HG02642 (cell line): ENCODE data around the gene PGAP1.

Source experiments
- ATAC-seq: cut with Tn5 transposase; IDR thresholded peaks from one replicate; pipeline ENCODE4 v1.9.1; 2021; ENCODE audit warnings: mild to moderate bottlenecking; ENCODE audit not compliant: unreplicated experiment, poor library complexity

PGAP1 gene, protein sequence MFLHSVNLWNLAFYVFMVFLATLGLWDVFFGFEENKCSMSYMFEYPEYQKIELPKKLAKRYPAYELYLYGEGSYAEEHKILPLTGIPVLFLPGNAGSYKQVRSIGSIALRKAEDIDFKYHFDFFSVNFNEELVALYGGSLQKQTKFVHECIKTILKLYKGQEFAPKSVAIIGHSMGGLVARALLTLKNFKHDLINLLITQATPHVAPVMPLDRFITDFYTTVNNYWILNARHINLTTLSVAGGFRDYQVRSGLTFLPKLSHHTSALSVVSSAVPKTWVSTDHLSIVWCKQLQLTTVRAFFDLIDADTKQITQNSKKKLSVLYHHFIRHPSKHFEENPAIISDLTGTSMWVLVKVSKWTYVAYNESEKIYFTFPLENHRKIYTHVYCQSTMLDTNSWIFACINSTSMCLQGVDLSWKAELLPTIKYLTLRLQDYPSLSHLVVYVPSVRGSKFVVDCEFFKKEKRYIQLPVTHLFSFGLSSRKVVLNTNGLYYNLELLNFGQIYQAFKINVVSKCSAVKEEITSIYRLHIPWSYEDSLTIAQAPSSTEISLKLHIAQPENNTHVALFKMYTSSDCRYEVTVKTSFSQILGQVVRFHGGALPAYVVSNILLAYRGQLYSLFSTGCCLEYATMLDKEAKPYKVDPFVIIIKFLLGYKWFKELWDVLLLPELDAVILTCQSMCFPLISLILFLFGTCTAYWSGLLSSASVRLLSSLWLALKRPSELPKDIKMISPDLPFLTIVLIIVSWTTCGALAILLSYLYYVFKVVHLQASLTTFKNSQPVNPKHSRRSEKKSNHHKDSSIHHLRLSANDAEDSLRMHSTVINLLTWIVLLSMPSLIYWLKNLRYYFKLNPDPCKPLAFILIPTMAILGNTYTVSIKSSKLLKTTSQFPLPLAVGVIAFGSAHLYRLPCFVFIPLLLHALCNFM

DNA sequence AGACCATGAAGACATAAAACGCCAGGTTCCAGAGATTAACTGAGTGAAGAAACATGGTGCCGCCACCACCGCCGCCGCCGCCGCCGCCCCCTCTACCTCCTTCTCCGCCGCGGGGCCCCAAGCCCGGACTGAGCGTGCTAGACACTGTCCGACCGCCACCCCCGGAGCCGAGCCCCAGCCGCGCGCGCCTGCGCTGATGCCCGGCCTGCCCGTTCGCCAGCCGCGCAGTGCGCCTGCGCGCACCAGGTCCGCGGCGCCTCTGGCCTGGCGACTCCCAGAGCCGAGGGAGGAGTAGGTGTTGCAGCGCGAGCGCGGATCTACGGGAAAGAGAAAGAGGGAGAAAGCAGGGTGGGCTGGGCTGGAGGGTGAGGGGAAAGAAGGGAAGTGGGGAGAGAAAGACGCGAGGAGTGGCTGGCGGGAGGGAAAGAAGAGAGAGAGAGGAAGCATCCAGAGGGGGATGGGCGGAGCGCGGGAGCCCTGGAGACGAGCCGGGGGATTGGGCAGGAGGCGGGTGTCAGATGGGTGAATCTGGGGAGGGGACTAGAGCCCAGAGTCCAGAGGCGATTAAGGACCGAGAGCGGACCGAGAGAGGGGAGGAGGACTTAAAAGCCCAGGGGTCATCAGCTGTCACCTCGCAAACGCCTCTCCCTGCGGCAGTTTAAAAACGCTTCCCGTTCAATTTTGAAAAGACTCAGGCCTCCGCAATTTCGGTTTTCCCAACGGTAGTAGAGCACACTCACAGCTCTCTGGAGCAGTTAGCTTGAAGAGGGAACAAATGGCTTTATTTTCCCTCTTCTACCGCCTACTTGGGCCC is at the start of gene PGAP1:
Gene PGAP1 (minus strand): TSS at position 146 of the 814 bp plus-strand sequence. CDS start 91 bp downstream, at position 55.
- peak; percentile 92 for ATAC-seq

DNA sequence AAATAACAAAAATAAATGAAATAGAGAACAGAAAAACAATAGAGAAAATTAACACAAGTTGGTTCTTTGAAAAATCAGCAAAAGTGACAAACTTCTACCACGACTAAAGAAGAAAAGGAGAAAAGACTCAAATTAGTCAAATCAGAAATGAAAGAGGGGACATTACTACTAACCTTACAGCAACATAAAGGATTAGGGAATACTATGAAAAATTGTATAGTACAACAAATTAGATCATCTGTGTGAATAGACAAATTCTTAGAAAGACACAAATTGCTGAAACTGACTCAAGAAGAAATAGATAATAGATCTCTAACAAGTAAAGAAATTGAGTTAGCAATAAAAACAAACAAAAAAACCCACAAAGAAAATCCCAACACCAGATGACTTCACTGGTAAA is 48.5 kb upstream of the PGAP1 start:
- ATAC-seq, result no peak

DNA sequence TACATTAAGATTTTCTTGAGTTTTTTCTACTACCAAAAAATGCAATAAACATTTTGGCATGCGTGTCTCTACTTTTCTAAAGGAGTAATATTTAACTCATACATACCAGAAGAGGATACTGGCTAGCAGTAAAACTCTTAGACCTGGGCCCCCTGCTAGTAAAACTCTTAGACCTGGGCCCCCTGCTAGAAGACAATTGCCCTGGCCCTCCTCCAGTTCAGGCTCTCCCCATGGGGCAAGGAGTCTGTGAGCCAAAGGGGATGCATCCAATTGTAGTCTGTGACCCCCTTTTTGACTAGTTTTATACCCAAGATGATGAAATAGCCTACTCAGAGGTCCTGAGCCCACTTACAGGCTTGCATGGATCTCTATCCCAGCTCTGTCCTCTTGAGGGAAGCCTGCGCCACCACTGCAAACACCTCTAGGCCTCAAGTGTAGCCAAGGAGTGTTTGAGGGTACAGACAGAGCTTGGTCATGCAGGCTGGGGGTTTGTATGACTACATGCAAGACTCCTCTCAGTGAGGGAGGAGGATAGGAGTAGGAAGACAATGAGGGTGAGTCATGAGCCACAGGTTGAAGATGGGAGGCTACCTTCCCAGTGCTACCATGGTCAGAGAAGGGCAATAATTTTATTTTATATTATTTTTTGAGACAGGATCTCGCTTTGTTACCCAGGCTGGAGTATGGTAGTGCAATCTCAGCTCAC is 45.2 kb upstream of the PGAP1 start:
- ATAC-seq, result no peak

DNA sequence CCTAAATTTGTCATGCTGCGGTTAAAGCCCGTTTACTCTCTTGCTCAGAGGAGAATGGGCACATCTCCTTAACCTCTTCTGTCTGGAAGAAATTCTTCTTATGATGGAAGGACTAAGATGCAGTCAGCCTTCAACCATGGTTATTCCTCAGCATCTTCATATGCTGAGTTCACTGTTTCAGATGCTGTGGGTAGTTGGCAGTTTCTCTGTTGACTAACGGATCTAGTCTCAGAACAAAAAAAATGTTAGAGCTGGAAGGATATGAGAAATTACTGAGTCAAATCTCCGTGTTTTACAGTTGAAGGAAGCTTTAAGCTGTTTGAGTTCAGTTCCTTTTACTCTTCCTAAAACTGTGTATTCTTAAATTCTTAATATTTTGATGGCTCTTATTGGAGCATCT is 43.6 kb upstream of the PGAP1 start:
- ATAC-seq, result no peak

DNA sequence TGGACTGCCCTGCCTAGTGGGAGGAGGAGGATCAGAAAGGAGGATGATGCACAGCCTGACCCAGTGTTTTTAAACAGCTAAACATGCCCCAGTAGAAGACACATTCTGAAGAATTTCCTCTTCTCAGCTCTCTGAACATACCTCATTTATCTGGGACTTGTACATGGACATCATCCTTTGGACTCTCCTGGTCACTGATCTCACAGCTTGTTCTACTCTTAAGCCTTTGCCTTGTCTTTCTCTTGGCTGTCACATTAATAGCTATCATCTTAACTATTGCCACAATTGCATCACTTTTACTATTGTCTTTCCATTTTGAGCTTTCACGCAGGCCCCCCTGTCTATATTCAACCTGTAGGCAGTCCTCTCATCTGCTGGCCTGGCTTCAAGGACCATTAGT is 42.0 kb upstream of the PGAP1 start:
- ATAC-seq, result no peak

DNA sequence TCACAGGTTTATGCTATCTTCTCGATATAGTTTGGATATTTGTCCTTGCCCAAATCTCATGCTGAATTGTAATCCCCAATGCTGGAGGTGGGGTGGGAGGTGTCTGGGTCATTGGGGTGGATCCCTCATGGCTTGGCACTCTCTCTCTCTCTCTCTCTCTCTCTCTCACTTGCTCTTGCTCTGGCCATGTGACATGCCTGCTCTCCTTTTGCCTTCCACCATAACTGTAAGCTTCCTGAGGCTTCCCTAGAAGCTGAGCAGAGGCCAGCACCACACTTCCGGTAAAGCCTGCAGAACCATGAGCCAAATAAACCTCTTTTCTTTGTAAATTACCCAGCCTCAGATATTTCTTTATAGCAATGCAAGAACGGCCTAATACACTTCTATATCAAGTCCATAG is 41.3 kb upstream of the PGAP1 start:
- no peak for ATAC-seq

DNA sequence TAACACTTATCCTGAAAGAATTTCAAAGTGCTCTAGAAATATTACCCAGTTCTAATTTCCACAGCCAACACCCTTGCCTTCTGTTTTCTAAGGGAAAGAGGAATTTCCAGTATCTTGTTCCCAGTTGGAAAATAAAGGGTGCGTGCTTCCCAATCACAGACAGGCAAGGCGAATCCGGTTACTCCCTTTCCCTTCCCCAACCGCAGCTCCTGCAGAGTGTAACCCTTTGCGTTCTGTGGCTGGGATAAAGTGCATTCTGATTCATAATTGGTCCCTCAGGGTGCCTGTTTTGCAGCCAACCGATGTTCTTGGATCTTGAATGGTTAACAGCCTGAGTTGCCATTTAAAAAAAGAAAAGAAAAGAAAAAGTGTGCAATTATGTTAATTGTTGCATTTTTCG is 40.6 kb upstream of the PGAP1 start:
- no peak for ATAC-seq

DNA sequence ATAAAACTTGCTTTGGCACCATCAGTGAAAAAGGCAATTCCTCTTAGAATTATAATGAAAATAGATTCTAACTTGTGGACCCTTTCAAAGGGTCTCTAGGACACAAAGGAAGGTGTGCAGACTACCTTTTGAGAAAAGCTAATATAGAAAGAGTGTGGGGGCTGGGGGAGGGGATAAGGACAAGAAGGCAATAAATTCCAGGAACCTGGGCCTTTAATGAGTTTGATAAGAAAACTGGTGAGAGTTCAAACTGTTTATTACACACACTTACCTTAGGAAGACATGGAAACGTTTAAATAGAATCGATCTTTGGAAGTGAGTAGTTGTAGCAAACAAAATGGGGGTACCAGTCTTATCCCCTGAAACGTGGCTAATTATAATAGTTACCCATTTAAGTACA is 39.6 kb upstream of the PGAP1 start:
- ATAC-seq, result no peak

DNA sequence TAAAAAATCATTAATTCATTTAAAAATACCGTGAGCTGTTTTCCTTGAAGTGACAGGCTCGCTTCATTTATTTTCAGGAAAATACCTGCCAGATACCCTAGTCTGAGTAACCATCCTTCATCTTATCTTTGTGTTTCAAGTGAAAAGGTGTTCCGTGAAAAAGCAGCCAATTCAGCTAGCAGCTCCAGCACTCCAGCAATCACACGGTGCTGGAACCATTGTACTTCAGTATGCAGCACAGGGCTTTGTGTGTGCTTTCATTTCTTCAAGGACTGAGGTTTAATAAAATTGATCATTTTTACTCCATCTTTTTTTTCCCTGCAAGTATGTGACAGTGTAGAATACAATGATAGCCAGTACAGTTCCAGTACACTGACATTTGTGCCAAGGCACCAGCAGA is 39.1 kb upstream of the PGAP1 start:
- ATAC-seq, result no peak

DNA sequence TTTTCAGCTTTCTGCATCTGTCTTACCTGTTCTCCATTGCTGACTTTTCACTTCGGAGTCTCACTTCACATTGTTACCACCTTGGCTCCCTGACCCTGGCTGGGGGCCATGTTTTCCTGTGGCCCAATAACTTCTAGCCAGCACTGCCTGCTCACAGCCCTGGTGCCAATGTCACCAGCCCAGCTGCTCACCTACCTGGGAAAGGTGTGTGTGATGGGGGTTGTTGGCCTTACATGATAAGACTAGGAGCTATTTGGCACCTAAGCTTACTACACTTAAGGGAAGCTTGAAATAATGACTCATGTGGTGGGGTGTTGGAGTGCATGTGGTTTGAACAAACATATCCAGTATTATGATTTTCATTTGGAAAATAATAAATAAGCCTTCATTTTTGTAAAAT is 37.5 kb upstream of the PGAP1 start:
- ATAC-seq, result no peak

DNA sequence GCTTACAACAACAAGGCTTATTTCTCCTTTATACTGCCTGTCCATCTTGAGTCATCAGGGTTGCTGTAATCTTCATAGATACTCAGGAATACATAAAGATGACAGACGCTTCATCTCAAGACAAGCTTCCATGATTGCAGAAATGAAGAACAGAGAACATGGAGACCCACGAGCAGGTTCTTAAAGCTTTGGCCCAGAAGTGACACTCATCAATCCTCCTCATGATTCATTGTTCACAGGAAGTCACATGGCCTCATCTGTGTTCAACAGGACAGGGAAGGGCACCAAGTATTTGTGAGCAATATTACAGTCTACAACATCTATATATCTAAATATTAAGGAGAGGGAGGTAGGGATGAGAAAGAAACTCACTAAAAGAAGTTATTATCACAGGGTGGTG is 36.5 kb upstream of the PGAP1 start:
- no peak for ATAC-seq

DNA sequence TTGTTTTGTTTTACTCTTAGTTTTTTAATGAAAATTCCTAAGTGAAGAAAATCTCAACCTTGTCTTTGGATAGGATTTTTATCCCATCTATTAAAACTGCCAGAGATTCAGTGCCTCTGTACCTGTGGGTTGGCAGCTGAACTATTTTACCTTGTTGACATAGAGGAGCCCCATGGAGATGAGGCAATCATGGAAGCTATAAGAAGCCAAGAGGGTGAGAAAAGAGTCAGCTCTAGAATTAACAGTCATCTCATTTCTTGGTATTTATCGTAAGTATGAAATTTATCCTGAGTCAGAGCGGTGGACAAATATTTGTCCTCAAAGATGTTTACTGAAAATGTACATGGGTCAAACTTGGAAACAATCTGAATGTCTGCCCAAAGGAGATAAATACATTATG is 35.8 kb upstream of the PGAP1 start:
- no peak for ATAC-seq

DNA sequence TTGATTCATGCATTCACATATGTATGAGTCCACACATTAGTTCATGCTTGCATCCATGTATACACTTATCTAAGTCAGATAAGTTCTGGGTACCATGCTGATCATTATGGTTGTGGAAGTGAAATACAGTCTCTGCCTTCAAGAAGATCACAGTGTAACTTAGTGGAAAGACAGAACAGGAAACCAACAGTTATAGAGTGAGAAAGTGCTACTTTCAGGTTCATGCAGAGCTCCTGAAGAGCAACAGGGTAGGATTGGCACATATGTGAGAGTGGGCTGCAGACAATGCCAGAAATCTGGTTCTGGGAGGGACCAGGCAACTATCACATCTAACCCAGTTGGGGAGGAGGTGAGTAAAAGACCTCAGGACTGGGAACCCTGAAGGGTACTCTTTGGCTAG is 35.4 kb upstream of the PGAP1 start:
- peak; percentile 98 for ATAC-seq

DNA sequence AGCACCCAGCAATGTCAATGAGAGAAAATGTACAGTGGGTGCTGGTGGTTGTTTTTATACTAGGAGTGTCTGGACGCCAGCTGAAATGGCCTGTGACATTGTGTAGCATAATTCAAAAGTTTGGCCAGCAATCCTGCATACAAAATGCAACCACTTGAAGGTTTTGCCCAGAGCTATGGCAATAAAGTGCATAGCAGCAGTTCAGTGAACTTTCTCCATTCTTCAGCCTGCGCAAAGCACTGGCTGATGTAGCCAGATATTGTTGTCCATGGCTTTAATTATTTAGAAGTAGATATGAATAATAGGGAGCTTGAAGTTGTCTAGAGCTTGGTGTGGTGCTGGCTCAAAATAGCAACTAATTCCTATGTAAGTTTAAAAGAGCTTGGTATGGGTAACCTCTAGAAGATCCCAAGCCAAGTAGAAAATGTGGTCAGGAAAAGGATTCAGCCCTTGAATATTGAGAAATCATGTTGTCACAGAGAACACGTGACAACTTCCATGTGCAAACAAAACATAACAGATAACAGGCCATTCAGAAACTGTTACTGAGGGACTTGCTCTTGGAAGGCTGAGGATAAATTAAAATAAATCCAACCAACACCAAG is 33.3 kb upstream of the PGAP1 start:
- no peak for ATAC-seq

DNA sequence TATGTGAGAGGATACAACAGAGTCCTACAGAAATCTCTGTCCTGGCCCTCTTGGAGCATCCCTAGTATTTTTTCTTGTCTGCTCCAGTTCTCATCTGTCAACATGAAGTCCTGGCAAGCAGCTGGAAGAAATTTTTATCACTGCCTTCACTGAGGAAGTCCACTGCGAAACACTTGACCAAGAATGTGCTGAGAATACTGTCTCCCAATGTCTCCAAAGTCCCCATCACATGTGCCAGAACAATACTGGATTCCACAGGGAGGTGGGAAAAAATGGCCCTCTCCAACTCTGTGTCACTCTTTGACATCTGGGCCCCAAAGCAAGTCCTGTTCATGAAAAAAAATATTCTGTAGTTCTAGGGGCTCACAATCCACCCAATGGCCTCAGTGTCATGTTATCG is 32.8 kb upstream of the PGAP1 start:
- ATAC-seq, result no peak

DNA sequence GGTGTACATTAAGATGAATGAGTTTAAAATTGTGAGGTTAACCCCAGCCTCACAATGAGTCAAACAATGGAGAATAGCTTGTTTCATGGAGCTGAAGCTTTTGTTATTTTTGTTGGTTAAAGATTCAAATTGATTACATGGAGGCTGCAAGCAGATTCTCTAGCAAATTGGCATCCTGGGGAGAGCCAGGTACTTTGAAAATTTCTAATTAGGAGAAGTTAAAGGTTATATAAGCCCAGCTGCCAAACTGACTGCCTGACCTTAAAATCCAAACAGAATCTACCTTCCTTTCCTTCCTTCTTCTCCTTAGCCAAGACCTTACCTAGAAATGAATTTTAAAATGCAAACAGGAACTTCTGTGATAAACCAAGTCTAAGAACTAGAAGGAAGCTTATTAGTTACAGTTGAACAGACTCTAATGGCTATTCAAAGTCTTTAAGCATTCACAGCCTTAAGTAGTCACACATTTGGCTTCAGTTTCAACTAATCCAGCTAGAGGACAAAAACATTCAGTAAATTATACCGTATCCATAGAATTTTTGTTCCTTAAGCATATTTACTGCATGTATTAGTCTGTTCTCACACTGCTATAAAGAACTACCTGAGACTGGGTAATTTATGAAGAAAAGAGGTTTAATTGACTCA is 31.5 kb upstream of the PGAP1 start:
- no peak for ATAC-seq

DNA sequence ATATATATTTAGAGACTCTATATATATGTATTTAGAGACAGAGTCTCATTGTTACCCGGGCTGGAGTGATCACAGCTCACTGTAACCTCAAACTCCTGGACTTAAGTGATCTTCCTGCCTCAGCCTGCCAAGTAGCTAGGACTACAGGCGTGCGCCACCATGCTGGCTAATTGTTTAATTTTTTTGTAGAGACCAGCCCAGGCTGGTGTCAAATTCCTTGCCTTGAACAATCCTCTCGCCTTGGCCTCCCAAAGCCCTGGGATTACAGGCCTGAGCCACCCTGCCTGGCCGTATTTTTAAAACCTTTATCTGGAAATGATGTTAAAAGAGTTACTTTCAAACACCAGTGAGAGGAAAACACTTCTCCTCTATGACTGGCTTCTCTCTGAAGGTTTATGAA is 30.9 kb upstream of the PGAP1 start:
- ATAC-seq, result no peak

DNA sequence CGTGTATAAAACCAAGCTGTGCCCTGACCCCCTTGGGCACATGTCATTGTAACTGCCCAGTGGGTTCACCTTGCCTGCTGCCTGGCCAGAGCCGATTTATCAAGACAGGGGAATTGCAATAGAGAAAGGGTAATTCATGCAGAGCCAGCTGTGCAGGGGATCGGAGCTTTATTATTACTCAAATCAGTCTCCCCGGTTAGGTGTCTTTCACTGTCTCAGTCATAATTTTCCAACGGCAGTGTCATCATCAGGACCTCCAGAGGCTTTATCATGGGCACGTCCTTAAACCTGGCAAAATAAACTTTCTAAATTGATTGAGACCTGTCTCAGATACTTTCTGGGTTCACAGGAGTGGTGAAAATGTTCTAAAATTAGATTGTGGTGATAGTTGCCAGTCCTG is 29.6 kb upstream of the PGAP1 start:
- no peak for ATAC-seq

DNA sequence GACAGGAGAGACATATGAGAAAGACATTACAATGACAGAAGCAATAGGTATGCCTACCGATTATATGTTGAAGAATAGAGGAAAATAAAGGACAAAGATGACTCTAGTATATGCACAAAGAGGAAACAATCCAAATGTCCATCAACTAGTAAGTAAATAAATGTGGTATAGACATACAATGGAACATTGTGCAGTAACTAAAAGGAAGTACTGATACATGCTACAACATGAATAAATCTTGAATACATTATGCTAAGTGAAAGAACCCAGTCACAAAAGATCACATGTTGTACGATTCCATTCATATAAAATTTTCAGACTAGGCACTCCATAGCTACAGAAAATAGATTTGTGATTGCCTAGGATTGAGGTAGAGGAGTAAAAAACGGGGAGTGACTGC is 28.5 kb upstream of the PGAP1 start:
- no peak for ATAC-seq
